DND-41 (cell line): ENCODE data around the gene EPAS1.

Experiments used
- ATAC-seq: fragments of 200-7000 bp; cut with Tn5 transposase; 3 replicates; pipeline ENCODE4 v1.9.1; 2021; ENCODE audit warnings: low read depth; ENCODE audit not compliant: insufficient read depth
- DNase-seq: peaks from one replicate; pipeline ENCODE4 v3.0.0-alpha.2; 2020
- H2AFZ ChIP-seq: 2 replicates; pipeline ENCODE4 v1.6.0; 2012; ENCODE audit warnings: low read depth, low read length
- H3K27ac ChIP-seq: 2 replicates; pipeline ENCODE4 v1.5.1; 2012; ENCODE audit warnings: low read length, inconsistent platforms
- H3K27me3 ChIP-seq: fragments of 200-600 bp; sonication (generic); 2 replicates; pipeline ENCODE4 v1.6.0; 2012; ENCODE audit warnings: low read length, mild to moderate bottlenecking, inconsistent platforms; ENCODE audit not compliant: insufficient read depth, poor library complexity
- H3K36me3 ChIP-seq: 2 replicates; pipeline ENCODE4 v1.5.1; 2012; ENCODE audit warnings: low read length, inconsistent platforms; ENCODE audit not compliant: insufficient read depth
- H3K4me1 ChIP-seq: 2 replicates; pipeline ENCODE4 v1.5.1; 2012; ENCODE audit warnings: mild to moderate bottlenecking, low read length; ENCODE audit not compliant: insufficient read depth
- H3K4me2 ChIP-seq: 2 replicates; pipeline ENCODE4 v1.6.0; 2012; ENCODE audit warnings: mild to moderate bottlenecking, moderate library complexity, low read length, inconsistent platforms; ENCODE audit not compliant: insufficient read depth
- H3K4me3 ChIP-seq, 2 experiments: fragments of 200-600 bp in 1 of 2; shearing (Covaris generic) in 1 of 2; 2 replicates each; pipeline ENCODE4 v1.5.1; 2012 to 2016; ENCODE audit warnings: inconsistent platforms in 2 of 2, low read length in 2 of 2, mild to moderate bottlenecking in 2 of 2, low read depth in 1 of 2, moderate library complexity in 1 of 2
- H3K79me2 ChIP-seq: 2 replicates; pipeline ENCODE4 v1.6.0; 2012; ENCODE audit warnings: low read length, inconsistent platforms; ENCODE audit not compliant: insufficient read depth
- H3K9ac ChIP-seq: 2 replicates; pipeline ENCODE4 v1.6.0; 2012; ENCODE audit warnings: low read depth, mild to moderate bottlenecking, inconsistent platforms, low read length, moderate library complexity
- H3K9me3 ChIP-seq: 2 replicates; pipeline ENCODE4 v1.5.1; 2012; ENCODE audit warnings: low read length, moderate library complexity, mild to moderate bottlenecking, inconsistent platforms; ENCODE audit not compliant: insufficient read depth, severe bottlenecking
- H4K20me1 ChIP-seq: 2 replicates; pipeline ENCODE4 v1.6.0; 2012; ENCODE audit warnings: low read length; ENCODE audit not compliant: insufficient read depth
- CTCF ChIP-seq: IDR thresholded peaks from 2 replicates; pipeline ENCODE4 v1.5.1; 2012; ENCODE audit warnings: borderline replicate concordance, low read length, moderate library complexity, mild to moderate bottlenecking; ENCODE audit not compliant: poor library complexity, severe bottlenecking; ENCODE audit errors: extremely low read depth
- EZH2 ChIP-seq: IDR thresholded peaks from 3 replicates; pipeline ENCODE4 v1.6.1; 2012; ENCODE audit warnings: borderline replicate concordance, low read depth, mild to moderate bottlenecking, moderate library complexity, low read length, inconsistent platforms; ENCODE audit not compliant: severe bottlenecking

Gene EPAS1

GRCh38 chr2:46358713-46359112 is 61.5 kb downstream of the EPAS1 start:
- H3K9ac ChIP-seq, result no peak overlapping the region
- no peaks in the 10 kb centered on the region for H3K79me2 ChIP-seq
- no peak for TF ChIP-seq EZH2
- TF ChIP-seq CTCF, result no peak
- peaks cover 15% of the 10 kb centered on the region for H3K4me1 ChIP-seq
- no peak overlapping the region for H3K27ac ChIP-seq
- no peaks in the 10 kb centered on the region for H3K27me3 ChIP-seq
- ATAC-seq (no peak), DNase-seq (no peak)
- H3K4me3 ChIP-seq, result no peak overlapping the region
- no peaks in the 10 kb centered on the region for H3K36me3 ChIP-seq
- H3K4me2 ChIP-seq, result no peak overlapping the region
- H4K20me1 ChIP-seq, result no peaks in the 10 kb centered on the region
- H3K9me3 ChIP-seq, result no peaks in the 10 kb centered on the region
- no peak overlapping the region for H2AFZ ChIP-seq

- H3K27me3 ChIP-seq, result no peaks in the 10 kb centered on the region
- H3K27ac ChIP-seq, result no peak overlapping the region
- no peaks in the 10 kb centered on the region for H3K9me3 ChIP-seq
- peaks cover 15% of the 10 kb centered on the region for H3K4me1 ChIP-seq
- H3K4me3 ChIP-seq, result no peak overlapping the region
- H3K79me2 ChIP-seq, result no peaks in the 10 kb centered on the region
- TF ChIP-seq EZH2 (no peak), CTCF (no peak)
- H3K4me2 ChIP-seq, result no peak overlapping the region
- no peak for ATAC-seq
- no peak for DNase-seq
- no peak overlapping the region for H2AFZ ChIP-seq
- H4K20me1 ChIP-seq, result no peaks in the 10 kb centered on the region
- H3K9ac ChIP-seq, result no peak overlapping the region
- H3K36me3 ChIP-seq, result no peaks in the 10 kb centered on the region
Observed at GRCh38 chr2:46360303-46360702, 63.1 kb downstream of the EPAS1 start.

- Histone ChIP-seq H3K4me1 (peaks cover 11% of the 10 kb centered on the region), H3K4me3 (no peak overlapping the region), H3K79me2 (no peaks in the 10 kb centered on the region), H4K20me1 (no peaks in the 10 kb centered on the region), H2AFZ (no peak overlapping the region), H3K27ac (0 out of 2 replicates have a peak overlapping the region, but pooled peaks have one; percentile 6), H3K9me3 (no peaks in the 10 kb centered on the region), H3K27me3 (no peaks in the 10 kb centered on the region), H3K36me3 (no peaks in the 10 kb centered on the region), H3K9ac (no peak overlapping the region), H3K4me2 (no peak overlapping the region)
- TF ChIP-seq CTCF (no peak), EZH2 (no peak)
- DNase-seq (peak; percentile 32), ATAC-seq (peak; percentile 52)
Observed at GRCh38 chr2:46361920-46362666, 64.9 kb downstream of the EPAS1 start.

GRCh38 chr2:46362667-46363012 is 65.4 kb downstream of the EPAS1 start:
- no peaks in the 10 kb centered on the region for H3K36me3 ChIP-seq
- no peaks in the 10 kb centered on the region for H3K79me2 ChIP-seq

More at GRCh38 chr2:46362667-46363012, 65.4 kb downstream of the EPAS1 start:
- no peaks in the 10 kb centered on the region for H3K9me3 ChIP-seq
- no peak for ATAC-seq
- H3K9ac ChIP-seq, result no peak overlapping the region
- TF ChIP-seq EZH2 (no peak), CTCF (no peak)
- H2AFZ ChIP-seq, result no peak overlapping the region
- no peaks in the 10 kb centered on the region for H4K20me1 ChIP-seq
- no peak overlapping the region for H3K27ac ChIP-seq
- no peak overlapping the region for H3K4me3 ChIP-seq
- H3K4me2 ChIP-seq, result no peak overlapping the region
- H3K4me1 ChIP-seq, result peaks cover 11% of the 10 kb centered on the region
- no peak for DNase-seq
- H3K27me3 ChIP-seq, result no peaks in the 10 kb centered on the region
